HG02943 (cell line): Measurements from ENCODE around the gene HOXC9.

Source experiments
- ATAC-seq: cut with Tn5 transposase; IDR thresholded peaks from one replicate; pipeline ENCODE4 v1.9.1; 2021; ENCODE audit warnings: mild to moderate bottlenecking, low read depth, moderate library complexity; ENCODE audit not compliant: unreplicated experiment

HOXC9 gene

GRCh38 chr12:54024581-54025305, 24.8 kb downstream of the HOXC9 start:
- no peak for ATAC-seq

DNA sequence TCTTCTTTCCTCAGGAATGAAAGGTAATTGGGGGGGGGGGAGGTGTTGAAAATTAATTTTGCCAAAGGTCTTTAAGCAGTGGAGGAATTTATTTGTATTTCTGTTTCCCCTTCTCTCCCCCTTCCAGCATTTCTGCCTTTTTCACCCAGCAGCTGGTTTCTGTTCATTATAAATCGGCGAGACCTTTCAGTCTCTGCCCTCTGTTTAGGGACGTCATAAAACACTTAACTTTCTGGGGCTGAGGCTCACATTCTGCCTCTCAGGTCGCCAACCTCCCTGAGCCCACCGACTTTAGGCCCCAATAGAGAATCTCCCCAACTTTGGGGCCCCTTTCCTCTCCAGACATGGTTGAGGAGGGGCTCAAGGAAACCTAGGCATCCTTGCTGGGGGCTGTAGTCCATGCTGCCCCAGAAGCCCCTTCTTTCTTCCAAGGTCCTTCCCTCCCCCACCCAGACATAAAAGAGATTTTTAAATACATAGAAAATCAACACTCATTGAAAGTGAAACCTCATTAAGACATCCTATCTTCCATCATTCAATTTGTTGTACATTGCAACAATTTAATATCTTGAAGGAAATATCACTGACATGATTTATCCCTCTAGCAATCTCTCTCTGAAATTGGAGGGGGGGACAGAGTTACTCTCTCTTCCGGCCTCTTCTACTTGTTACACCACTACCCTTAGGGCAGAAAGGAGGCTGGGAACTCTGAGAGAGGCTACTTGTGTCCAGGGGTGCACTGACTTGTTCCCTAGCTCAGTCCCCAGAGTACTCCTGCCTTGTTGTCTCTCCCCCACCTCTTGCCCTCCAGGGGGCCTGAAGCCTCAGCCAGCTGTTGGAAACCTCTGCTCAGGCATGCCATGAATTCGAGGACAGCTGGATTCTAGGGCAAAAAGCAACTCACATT, 25.8 kb downstream of the HOXC9 start:
- ATAC-seq = no peak

GRCh38 chr12:54026640-54027441, 26.9 kb downstream of the HOXC9 start:
- no peak for ATAC-seq

DNA sequence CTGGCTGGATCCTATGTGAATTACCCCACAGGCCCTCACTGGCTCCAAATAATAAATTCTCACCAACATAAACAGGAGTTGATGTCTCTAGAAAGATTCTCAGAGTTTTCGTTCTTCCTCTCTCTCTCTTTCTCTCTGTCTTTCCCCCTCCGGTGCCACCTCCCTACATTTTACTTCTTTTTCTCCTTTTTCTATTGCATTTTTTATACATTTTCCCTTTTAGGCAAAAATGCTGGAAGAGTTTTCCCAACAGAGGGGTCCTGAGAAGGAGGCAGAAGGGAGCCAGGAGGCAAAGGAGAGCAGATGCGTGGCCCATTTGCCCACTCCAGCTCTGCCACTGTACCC, 27.5 kb downstream of the HOXC9 start:
- ATAC-seq = no peak

GRCh38 chr12:54028314-54029201, 28.6 kb downstream of the HOXC9 start, which contains the start of gene HOXC6:
Gene HOXC6 (plus strand): TSS chr12:54028440. CDS start chr12:54028522, 82 bp downstream.
- ATAC-seq = no peak

GRCh38 chr12:54029529-54030441, 29.8 kb downstream of the HOXC9 start:
- ATAC-seq = no peak

- no peak for ATAC-seq
These were observed 30.5 kb downstream of the HOXC9 start for GRCh38 chr12:54030442-54030801.

DNA sequence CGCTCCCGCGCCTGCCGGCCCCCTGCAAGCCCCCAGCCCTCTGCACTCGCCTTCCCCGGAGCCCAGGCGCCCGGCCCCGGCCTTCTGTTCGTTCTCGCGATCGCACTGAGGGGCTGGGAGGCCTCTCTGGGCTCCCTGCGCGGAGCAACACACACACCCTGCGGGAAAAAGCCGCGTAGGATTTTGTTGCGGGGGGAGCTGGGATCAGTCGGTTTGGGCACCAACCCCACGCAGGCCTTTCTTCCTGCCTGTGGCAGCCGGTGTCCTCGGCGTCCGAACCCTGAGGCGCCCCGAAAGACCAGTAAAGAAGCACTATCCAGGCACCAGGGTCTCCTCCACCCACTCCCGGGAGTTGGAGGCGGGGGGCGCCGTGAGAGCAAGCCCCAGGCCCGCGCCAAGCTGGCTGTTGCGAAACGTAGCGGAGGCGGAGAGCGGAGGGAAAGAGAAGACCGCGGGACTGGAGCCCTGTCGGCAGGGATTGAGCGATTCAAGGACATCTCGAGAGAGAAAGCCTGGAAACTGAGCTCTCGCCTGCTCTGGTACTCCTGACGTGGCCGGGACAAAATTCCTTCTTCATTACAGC, 31.0 kb downstream of the HOXC9 start:
- no peak for ATAC-seq

- ATAC-seq = no peak
These were observed 31.5 kb downstream of the HOXC9 start for GRCh38 chr12:54031480-54031879.

GRCh38 chr12:54032086-54032619, 32.2 kb downstream of the HOXC9 start:
- no peak for ATAC-seq

DNA sequence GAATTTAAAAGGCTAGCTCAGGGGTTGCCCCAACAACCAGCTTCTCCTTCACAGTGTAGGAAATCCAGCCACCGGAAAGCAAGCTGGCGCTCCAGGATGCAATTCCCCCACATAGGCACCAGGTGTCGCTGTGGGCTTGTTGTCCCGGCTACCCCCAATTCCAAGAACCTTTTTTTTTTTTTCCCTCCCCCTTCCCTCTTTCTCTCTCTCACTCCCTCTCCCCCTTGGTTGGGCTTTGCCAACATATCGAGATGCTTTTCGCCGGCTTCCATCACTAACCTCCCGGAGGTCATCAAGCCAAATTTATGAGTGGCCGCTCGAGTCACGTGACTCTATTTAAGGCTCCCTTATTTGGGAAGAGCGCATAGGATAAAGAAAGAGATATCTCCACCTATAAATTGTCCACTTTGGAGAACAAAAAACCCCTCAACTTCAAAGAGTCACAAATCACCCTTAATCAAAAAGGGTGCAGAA, 32.7 kb downstream of the HOXC9 start, which contains the start of gene HOXC5:
Gene HOXC5 (plus strand): TSS at position 424 of the 474 bp plus-strand sequence. CDS start 73 bp downstream, outside the sequence.
- no peak for ATAC-seq

DNA sequence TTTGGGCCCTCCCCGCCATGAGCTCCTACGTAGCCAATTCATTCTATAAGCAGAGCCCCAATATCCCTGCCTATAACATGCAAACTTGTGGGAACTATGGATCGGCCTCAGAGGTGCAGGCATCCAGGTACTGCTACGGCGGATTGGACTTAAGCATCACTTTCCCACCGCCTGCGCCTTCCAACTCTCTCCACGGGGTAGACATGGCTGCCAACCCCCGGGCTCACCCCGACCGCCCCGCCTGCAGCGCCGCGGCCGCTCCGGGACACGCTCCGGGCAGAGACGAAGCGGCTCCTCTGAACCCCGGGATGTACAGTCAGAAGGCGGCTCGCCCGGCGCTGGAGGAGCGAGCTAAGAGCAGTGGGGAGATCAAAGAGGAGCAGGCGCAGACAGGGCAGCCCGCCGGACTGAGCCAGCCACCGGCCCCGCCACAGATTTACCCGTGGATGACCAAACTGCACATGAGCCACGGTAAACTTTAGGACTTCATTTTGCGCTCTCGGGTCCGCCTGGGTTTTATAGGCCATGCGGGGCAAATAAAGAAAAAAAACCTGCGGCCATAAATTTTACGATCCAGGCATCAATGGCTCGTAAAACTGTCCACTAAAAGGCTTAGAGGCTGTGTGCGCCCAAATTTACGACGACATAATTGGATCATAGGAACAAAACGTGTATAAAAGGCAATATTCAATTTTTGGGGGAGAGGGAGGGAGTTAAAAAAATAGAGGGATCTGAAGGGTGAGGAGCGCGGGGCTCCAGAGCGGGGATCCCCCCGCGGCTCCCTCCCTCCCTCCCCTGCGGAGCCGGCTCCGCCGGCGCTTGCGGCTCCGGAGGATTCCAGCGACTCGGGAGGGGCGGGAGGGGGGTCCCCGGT, 33.4 kb downstream of the HOXC9 start:
- no peak for ATAC-seq

GRCh38 chr12:54033980-54034784, 34.2 kb downstream of the HOXC9 start:
- ATAC-seq = no peak

DNA sequence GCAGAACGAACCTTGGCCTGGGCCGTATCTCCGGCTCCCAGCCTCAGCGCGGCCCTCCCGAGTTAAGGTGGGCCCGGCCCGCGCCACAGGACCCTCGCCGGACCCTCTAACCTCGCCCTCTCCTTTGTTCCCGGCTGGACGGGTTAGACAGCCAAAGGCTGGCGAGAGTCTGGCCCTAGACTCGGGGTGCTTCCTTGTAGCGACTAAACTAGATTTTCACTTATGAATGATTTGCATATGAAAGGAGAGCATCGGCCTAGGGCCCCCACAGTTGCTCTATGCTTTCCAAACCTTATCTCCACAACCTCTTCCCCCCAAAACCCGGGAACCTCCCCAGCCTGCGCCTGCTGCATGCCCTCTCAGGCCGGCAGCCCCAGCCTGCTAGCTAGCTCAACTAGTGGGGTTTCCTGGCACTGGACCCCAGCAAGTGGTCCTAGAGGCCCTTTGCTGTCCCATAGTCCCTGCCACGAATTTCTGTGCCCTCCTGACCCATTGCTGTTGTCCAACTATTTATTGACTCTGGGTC, 34.9 kb downstream of the HOXC9 start:
- no peak for ATAC-seq

DNA sequence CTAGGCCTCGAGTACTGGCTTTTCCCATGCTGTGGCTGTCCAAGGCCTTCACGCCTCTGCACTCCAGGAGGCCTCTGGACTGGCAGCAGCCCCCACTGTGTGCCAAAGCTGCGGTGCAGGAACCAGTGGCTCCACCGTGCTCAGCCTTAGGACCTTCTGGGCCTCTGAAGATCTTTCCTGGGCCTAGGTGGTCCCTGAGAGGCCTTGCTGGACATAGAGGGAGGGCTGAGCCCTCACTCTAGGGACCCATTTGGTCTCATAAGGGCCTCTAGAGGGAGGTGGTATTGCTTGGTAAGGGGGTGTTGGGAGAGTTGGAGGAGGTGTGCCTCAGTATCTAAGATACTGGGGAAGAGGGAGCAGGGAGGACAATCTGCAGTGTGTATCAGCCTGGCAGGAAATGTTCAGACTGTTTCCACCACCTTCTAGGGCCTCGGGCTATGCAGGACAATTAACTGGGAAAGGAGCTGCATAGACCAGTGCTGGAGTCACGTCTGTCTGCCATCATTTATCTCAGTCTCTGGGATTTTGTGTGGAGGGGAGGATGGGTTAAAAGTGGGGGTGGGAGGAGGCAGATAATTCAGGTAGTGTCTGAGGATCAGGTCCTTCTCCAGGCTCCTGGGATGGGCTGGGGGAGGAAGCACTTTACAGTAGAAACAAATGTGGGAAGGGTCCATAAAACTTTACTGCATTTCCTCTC, 35.8 kb downstream of the HOXC9 start:
- ATAC-seq = no peak
